Measurements from ENCODE around the gene ACSBG1. TPM values are rescaled to one million over a fixed set of nuclear protein-coding genes. Genes with fewer than 3 reads are reported as not detected.

ACSBG1 gene
- total RNA-seq, 4 donors from 2014 or later, result 1.5 TPM; not detected in 3

GRCh38 chr15:78210349-78210717 lies 24.0 kb downstream of the ACSBG1 start:
- Histone ChIP-seq H3K36me3 (no peaks in the 10 kb centered on the region), H3K4me3 (no peak overlapping the region), H3K27ac (peak overlapping the region; percentile 5 to 73 (median 46)), H3K9me3 (no peaks in the 10 kb centered on the region), H3K27me3 (no peaks in the 10 kb centered on the region), H3K4me1 (peaks cover 30 to 51% (median 39%) of the 10 kb centered on the region in 4 donors)
- WGBS, 2 donors (ENCODE audit: low coverage in 1 of 2), result 40 to 48% methylated on average over 4 to 5 of the region's 5 CpGs
- in situ Hi-C loops (cut with MboI; ENCODE audit: low pct_ligation_motif_present in 1 of 4, low pct_unique_long_range_greater_than_20kb in 1 of 4, low sequenced_read_pairs in 3 of 4), result no loop called here
- no peak for DNase-seq
- TF ChIP-seq EP300 (IDR thresholded peaks at IDR 0.05; ENCODE audit: low read depth) (no peak), CTCF (IDR thresholded peaks at IDR 0.05) (no peak), POLR2AphosphoS5 (IDR thresholded peaks at IDR 0.05) (no peak), POLR2A (IDR thresholded peaks at IDR 0.05) (no peak)
- intact Hi-C loops (cut with DNase I; ENCODE audit: low total_unique reads), result no loop called here

GRCh38 chr15:78209646-78210348 lies 24.6 kb downstream of the ACSBG1 start:
- intact Hi-C loops (cut with DNase I; ENCODE audit: low total_unique reads) (no loop called here), in situ Hi-C loops (cut with MboI; ENCODE audit: low pct_ligation_motif_present in 1 of 4, low pct_unique_long_range_greater_than_20kb in 1 of 4, low sequenced_read_pairs in 3 of 4) (no loop called here)
- H3K27me3 ChIP-seq, result no peaks in the 10 kb centered on the region
- TF ChIP-seq EP300 (IDR thresholded peaks at IDR 0.05; ENCODE audit: low read depth) (no peak), POLR2AphosphoS5 (IDR thresholded peaks at IDR 0.05) (peak in 1 of 3 donors; percentile 26), CTCF (IDR thresholded peaks at IDR 0.05) (no peak), POLR2A (IDR thresholded peaks at IDR 0.05) (no peak)
- peak; percentile 64 for DNase-seq
- WGBS, 2 donors (ENCODE audit: low coverage in 1 of 2), result 40% methylated on average over 1 to 7 of the region's 9 CpGs
- no peaks in the 10 kb centered on the region for H3K9me3 ChIP-seq
- H3K4me1 ChIP-seq, result peaks cover 30 to 49% (median 39%) of the 10 kb centered on the region in 4 donors
- H3K4me3 ChIP-seq, result no peak overlapping the region
- no peaks in the 10 kb centered on the region for H3K36me3 ChIP-seq
- peak overlapping the region; percentile 5 to 73 (median 46) for H3K27ac ChIP-seq

- DNase-seq, result peak; percentile 61
- in situ Hi-C loops (cut with MboI; ENCODE audit: low pct_ligation_motif_present in 1 of 4, low pct_unique_long_range_greater_than_20kb in 1 of 4, low sequenced_read_pairs in 3 of 4), result no loop called here
- Histone ChIP-seq H3K4me1 (peaks cover 30 to 49% (median 39%) of the 10 kb centered on the region in 4 donors), H3K36me3 (no peaks in the 10 kb centered on the region), H3K27ac (peak overlapping the region in 3 of 4 donors; percentile 41 to 73 (median 51)), H3K27me3 (no peaks in the 10 kb centered on the region), H3K4me3 (no peak overlapping the region), H3K9me3 (no peaks in the 10 kb centered on the region)
- no peak for TF ChIP-seq EP300 (IDR thresholded peaks at IDR 0.05; ENCODE audit: low read depth)
- no peak for TF ChIP-seq POLR2AphosphoS5 (IDR thresholded peaks at IDR 0.05)
- no peak for TF ChIP-seq CTCF (IDR thresholded peaks at IDR 0.05)
- no peak for TF ChIP-seq POLR2A (IDR thresholded peaks at IDR 0.05)
- 78% methylated on average over 13 of the region's 20 CpGs; no CpG with 5 or more reads in 1 of the 2 donors for WGBS, 2 donors (ENCODE audit: low coverage in 1 of 2)
- intact Hi-C loops (cut with DNase I; ENCODE audit: low total_unique reads), result no loop called here
Observed at GRCh38 chr15:78208887-78209645, 25.3 kb downstream of the ACSBG1 start.

DNA sequence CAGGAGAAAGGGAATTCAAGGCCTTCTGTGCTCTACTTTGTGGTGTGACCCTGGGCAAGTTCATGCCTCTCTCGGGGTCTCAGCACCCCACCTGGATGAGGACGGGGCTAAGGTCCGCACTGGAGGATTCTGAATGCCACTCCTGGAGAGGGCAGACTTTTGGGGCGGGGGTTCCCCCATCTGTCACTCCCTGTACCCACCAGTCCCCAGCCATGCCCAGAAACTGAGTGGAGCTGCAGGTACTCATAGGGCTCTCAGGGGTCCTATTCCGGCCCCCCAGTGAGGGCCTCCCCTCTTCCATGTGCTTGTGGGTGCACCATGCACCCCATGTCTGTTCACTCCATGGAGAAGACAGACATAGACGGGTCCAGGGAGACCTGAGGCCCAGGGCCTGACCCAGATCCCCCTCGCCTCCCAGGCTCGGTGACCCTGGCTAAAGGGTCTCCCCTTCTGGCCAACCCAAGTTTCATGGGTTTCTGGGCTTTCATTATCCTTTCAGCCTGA lies 26.0 kb downstream of the ACSBG1 start:
- in situ Hi-C loops (cut with MboI; ENCODE audit: low pct_ligation_motif_present in 1 of 4, low pct_unique_long_range_greater_than_20kb in 1 of 4, low sequenced_read_pairs in 3 of 4) (no loop called here), intact Hi-C loops (cut with DNase I; ENCODE audit: low total_unique reads) (no loop called here)
- Histone ChIP-seq H3K4me3 (no peak overlapping the region), H3K36me3 (no peaks in the 10 kb centered on the region), H3K27me3 (no peaks in the 10 kb centered on the region), H3K9me3 (no peaks in the 10 kb centered on the region), H3K27ac (no peak overlapping the region), H3K4me1 (peaks cover 30 to 46% (median 37%) of the 10 kb centered on the region in 4 donors)
- TF ChIP-seq POLR2AphosphoS5 (IDR thresholded peaks at IDR 0.05) (no peak), POLR2A (IDR thresholded peaks at IDR 0.05) (no peak), EP300 (IDR thresholded peaks at IDR 0.05; ENCODE audit: low read depth) (no peak), CTCF (IDR thresholded peaks at IDR 0.05) (no peak)
- no peak for DNase-seq
- 89% methylated on average over 8 of the region's 8 CpGs; no CpG with 5 or more reads in 1 of the 2 donors for WGBS, 2 donors (ENCODE audit: low coverage in 1 of 2)

All from transverse colon (tissue), 4 donors.